ENCODE results near the gene TMEM184A.
A peak's percentile ranks its signal among the peaks of the same experiment; 100 is the strongest.

TMEM184A gene

GRCh38 chr7:1562116-1562515 lies 6.1 kb upstream of the TMEM184A start:
- H3K27ac Mint-ChIP-seq: peak overlapping the region; percentile 12 to 86 (median 16)
- no peaks in the 10 kb centered on the region for H3K9me3 Mint-ChIP-seq
- peaks cover 13% of the 10 kb centered on the region for H3K27me3 Mint-ChIP-seq (ENCODE audit: low read depth)
- H3K4me3 Mint-ChIP-seq: no peak overlapping the region
- H3K36me3 Mint-ChIP-seq (ENCODE audit: low read depth): peaks cover 7% of the 10 kb centered on the region
- peaks cover 13% of the 10 kb centered on the region for H3K4me1 Mint-ChIP-seq
- TF ChIP-seq CTCF (IDR thresholded peaks at IDR 0.05; ENCODE audit: unreplicated experiment in 3 of 3): no peak

GRCh38 chr7:1561036-1561940 lies 5.3 kb upstream of the TMEM184A start:
- TF ChIP-seq CTCF (IDR thresholded peaks at IDR 0.05; ENCODE audit: unreplicated experiment in 3 of 3): no peak
- peaks cover 10% of the 10 kb centered on the region for H3K4me1 Mint-ChIP-seq
- H3K9me3 Mint-ChIP-seq: no peaks in the 10 kb centered on the region
- H3K36me3 Mint-ChIP-seq (ENCODE audit: low read depth): peaks cover 3% of the 10 kb centered on the region
- H3K4me3 Mint-ChIP-seq: no peak overlapping the region
- peak overlapping the region in 1 of 3 experiments; percentile 16 for H3K27ac Mint-ChIP-seq
- peaks cover 17% of the 10 kb centered on the region for H3K27me3 Mint-ChIP-seq (ENCODE audit: low read depth)

GRCh38 chr7:1560620-1561031 lies 4.6 kb upstream of the TMEM184A start:
- Mint-ChIP-seq H3K4me3 (no peak overlapping the region), H3K4me1 (peaks cover 15% of the 10 kb centered on the region), H3K36me3 (ENCODE audit: low read depth) (peaks cover 3% of the 10 kb centered on the region), H3K9me3 (no peaks in the 10 kb centered on the region), H3K27me3 (ENCODE audit: low read depth) (peaks cover 18% of the 10 kb centered on the region), H3K27ac (no peak overlapping the region)
- no peak for TF ChIP-seq CTCF (IDR thresholded peaks at IDR 0.05; ENCODE audit: unreplicated experiment in 3 of 3)

GRCh38 chr7:1559626-1560590 lies 3.9 kb upstream of the TMEM184A start:
- TF ChIP-seq CTCF (IDR thresholded peaks at IDR 0.05; ENCODE audit: unreplicated experiment in 3 of 3): no peak
- no peaks in the 10 kb centered on the region for H3K9me3 Mint-ChIP-seq
- H3K36me3 Mint-ChIP-seq (ENCODE audit: low read depth): no peaks in the 10 kb centered on the region

GRCh38 chr7:1558841-1559625 lies 3.0 kb upstream of the TMEM184A start:
- Mint-ChIP-seq H3K4me3 (no peak overlapping the region), H3K36me3 (ENCODE audit: low read depth) (no peaks in the 10 kb centered on the region), H3K27ac (no peak overlapping the region), H3K4me1 (peaks cover 15% of the 10 kb centered on the region), H3K27me3 (ENCODE audit: low read depth) (peaks cover 26% of the 10 kb centered on the region), H3K9me3 (no peaks in the 10 kb centered on the region)
- TF ChIP-seq CTCF (IDR thresholded peaks at IDR 0.05; ENCODE audit: unreplicated experiment in 3 of 3): no peak

More at GRCh38 chr7:1559626-1560590, 3.9 kb upstream of the TMEM184A start:
- Mint-ChIP-seq H3K27ac (no peak overlapping the region), H3K27me3 (ENCODE audit: low read depth) (peaks cover 19% of the 10 kb centered on the region), H3K4me1 (peaks cover 15% of the 10 kb centered on the region), H3K4me3 (no peak overlapping the region)
